ENCODE results near the gene OVOL1.
"Not testable (repeated sequence)": the region's sequence is repeated elsewhere in the genome, so short reads cannot be mapped to it uniquely, and the experiment has no call there.

Gene OVOL1

DNA sequence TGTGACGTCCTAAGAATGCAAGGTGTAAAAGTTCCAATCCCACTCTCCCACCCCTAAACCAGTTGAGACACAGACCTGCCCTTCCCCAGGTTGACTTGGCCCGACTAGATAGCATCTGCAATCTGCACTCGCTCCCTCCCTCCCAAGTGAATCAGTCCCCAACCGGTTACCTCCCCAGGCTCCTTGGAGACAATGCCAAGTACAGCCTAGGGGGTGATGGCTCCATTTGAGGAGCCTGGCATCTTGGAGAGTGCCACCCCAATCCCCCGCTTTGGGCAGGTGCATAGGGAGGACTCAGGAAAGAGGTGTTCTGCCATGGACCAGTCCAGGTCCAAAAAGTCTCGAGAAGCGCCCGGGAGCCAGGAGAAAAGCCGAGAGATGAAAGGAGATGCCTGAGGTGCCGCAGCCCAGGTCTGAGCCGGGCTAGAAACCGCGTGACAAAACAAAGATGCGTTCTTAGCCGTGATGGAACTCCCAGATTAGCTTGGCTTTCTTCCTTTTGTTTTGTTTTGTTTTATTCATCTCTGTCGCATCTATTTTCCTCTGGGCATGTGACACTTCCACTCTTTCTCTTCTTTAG lies 28.2 kb downstream of the OVOL1 start:
- no peak for DNase-seq (ENCODE audit: low read depth)

DNA sequence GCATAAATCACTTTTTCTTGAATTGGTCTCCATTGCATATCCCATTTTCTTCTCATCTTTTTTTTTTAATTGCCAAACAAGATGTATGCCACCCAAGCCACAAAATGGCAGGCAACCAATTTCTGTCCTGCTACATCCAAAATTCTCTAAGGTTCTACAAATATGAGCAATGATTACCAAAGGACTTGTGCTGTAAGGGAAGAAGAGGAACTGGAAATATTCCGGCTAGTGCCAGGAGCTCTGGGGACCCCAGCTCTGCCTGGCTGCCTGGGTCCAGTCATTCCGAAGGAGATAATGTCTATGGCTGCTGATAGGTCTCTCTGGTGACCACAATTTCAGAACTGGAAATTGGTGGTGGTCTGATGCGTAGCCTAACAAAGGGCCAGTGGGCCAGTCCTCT lies 29.8 kb downstream of the OVOL1 start:
- no peak for DNase-seq (ENCODE audit: low read depth)

DNA sequence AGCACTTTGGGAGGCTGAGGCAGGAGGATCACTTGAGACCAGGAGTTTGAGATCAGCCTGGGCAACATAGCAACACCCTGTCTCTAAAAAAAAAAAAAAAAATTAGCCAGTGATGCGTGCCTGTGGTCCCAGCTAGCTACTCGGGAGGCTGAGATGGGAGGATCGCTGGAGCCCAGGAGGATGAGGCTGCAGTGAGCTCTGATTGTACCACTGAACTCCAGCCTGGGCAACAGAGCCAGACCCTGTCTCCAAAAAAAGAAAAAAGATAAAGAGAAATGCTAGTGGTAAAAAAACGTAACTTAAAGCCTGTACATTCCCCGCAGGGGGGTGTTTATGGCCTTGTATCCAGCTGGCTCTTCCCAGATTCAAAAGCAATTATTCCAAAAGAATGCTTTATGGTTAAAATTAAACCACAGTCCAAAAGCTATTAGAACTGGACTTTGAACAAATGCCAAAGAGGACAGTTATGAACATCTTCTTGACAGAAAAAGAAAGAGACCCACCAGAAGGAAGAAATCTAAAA lies 30.5 kb downstream of the OVOL1 start:
- no peak for DNase-seq (ENCODE audit: low read depth)

DNA sequence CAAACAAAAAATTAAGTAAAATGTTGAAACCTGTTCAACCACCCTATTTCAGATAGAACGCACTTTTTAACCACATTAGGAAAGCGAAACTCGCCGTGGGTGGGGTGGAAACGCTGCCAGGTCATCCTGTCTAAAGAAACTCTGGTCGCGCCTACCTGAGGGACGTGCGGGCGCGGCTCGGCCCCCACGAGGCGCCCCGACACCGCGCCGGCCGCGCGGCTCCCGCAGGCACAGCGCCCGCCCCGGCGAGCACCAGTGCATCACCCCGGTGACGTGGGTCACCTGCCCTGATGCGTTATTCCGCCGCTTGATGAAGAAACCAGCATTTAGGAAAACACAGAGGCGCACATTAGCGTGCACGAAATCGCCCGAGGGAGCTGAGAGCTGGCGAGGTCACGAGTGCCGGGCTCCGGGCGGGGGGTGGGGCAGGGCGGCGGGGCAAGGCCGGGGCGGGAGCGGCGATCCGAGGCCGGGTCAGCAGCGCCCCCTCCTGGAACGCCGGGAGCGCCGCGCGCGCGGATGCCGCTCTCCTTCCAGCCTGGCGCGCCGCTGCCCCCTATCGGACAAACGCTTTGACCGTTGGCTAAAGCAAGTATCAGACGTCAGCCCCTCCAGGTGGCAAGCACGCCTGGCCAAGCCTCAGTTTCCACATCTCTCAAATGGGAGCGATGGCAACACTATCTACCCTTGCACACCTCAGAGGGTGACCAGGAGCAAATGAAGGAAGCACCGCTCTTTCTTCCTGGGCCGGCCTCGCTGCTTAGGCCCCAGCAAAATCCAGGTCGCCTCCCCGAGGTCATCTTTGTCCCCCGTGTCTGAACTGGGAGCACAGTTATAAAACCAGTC lies 31.2 kb downstream of the OVOL1 start:
- peak; percentile 67 for DNase-seq (ENCODE audit: low read depth)

DNA sequence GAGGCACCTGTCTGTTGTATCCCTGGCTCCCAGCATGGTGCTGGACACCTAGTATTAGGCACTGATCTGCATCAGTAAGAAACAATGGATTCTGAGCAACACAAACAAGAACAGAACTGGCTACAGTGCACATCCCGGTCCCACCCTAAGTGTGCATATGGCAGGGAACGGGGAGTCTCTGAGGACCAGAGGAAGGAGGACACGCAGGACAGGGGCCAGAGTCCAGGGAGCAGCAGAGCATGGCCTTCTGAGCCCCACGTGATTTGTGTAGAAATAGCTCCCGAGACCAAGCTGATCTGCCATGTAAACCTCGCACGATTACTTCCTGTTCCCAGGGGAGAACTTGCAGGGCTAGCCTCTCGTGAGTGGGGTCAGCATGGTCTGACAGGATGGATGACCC lies 34.2 kb downstream of the OVOL1 start:
- DNase-seq (ENCODE audit: low read depth), result no peak

DNA sequence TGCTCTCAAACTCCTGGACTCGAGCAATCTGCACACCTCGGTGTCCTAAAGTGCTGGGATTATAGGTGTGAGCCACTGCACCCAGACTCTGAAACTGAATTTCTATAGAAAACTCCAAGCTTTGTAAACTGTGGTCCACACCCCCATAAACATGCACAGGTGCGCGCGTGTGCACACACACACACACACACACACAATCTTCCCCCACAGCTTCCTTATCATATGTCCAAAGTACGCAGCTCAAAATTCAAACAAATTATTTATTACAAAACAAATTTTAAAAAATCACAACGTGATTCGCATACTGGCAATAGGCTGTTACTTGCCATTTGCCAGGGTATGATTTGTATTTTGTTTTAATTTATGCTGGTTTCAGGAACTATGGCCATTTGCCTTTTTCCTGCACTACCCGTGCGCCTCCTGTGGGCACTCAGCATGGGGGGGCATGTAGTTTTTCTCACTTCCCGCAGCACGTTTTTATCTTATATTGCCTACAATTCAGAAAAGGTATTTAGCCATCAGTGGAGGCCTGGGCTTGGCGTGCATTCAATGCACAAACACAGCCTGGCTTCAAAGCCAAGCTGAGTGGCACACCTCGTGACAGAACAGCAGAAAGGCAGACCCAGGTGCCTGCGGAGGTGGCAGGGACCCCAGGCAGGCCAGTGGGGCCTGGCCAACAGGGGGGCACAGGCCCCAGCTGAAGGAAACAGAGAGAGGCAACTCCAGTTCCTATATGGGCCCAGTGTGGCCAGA lies 36.1 kb downstream of the OVOL1 start:
- DNase-seq (ENCODE audit: low read depth), result no peak

DNA sequence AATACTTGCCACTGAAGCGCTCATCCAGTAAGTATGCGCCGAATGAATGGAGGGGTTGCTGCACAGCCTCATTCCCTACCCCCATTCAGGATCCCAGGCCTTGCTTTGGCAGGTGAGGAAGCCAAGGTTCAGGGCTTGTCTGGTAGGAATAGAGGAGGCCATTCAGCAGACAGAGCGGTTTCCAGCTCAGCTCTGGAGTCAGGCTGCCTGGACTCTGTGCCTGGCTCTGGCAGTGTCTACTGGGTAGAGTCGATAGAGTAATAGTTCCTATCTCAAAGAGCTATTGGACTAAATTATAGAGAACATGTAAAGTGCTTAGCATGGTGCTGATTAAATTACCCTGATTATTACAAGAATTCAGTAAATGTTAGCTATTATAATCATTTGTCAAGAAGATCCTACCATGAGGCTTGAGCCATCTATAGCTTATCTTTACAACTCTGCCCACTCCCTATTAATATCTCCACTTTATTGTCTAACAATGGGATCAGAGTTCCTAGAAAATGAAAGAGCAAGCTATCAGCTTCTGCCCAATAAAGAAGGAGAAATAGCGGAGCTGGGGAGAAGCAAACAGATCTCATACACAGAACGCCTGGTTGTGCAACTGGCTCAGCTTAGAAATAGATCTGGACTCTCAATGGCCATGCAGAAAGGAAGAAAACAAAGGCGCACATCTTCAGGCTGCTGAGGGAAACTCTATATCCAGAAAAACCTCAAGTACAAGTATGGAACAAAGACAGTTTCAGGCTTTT lies 40.3 kb downstream of the OVOL1 start:
- DNase-seq (ENCODE audit: low read depth), result no peak

DNA sequence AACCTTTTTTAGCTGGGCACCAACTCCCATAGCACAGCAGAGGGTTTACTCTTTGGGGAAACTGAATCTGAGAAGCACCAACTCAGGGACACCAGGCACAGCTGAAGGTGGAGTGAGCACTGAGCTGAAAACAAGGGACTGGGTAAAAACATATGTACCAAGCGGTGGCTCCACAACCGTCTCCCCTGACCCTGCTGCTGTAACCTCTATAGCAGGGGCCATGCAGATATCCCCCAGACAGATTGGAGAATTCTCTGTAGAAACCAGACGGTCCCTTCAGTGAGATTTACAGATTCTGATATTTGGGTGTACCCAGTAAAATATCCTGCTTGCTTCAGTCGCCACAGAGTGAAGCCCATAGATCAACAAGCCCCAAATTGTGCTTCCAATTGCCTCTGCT lies 42.6 kb downstream of the OVOL1 start:
- no peak for DNase-seq (ENCODE audit: low read depth)

DNA sequence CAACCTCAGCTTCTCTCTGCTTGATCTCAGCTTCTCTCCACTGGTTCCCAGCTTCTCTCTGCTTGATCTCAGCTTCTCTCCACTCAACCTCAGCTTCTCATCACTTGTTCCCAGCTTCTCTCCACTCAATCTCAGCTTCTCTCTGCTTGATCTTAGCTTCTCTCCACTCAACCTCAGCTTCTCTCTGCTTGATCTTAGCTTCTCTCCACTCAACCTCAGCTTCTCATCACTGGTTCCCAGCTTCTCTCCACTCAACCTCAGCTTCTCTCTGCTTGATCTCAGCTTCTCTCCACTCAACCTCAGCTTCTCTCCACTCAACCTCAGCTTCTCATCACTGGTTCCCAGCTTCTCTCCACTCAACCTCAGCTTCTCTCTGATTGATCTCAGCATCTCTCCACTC lies 45.4 kb downstream of the OVOL1 start:
- DNase-seq (ENCODE audit: low read depth), result not testable (repeated sequence)

DNA sequence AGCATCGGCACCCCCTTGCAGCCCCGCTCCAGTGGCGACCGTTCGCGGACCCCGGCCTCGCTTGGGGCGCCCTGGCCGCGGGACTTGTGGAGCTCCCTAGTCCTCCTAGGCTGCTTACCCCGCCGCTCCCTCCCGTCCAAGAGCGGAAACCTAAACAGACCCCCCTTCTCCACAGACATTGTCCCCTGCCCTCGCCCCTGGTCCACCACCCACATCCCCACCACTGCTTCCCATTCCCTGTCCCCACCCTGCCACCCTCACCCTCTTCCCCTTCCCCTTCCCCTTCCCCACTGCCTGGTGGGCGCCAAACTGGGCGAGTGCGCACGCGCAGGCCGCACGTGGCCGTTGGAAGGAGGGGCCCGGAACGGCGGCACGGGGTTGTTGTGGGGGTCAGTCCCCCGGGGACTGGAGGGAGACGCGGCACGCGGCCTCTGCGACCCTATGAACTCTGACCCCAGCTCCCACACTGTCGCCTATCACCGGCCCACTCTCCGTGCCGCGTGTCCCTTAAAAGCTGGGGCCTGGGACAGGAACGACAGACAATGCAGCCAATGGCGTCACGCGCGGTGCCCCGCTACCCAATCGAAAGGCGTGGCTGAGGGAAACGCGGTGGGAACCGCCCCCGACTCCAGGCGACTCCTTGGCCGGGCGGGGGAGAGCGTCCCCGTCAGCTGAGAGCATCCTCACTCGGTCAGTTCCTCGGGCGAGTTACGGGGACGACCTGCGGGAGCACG lies 46.6 kb downstream of the OVOL1 start, which contains the start of gene SNX32:
Gene SNX32, plus strand, starts transcription at position 667 of the 734 bp plus-strand sequence. CDS start 103 bp downstream, outside the sequence.
- DNase-seq (ENCODE audit: low read depth), result peak; percentile 90

DNA sequence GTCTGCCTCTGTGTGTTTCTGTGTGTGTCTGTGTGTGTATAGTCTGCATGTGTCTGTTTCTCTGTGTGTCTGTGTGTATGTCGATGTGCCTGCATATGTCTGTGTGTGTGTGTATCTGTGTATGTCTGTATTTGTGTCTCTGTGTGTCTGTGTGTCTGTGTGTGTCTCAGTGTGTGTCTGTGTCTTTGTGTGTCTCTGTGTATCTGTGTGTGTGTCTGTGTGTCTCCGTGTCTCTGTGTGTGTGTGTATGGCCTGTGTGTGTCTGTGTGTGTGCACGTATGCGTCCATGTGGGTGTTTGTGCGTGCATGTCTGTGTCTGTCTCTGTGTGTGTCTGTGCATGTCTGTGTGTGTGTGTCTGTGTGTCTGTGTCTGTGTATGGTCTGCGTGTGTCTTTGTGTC lies 47.3 kb downstream of the OVOL1 start:
- no peak for DNase-seq (ENCODE audit: low read depth)

DNA sequence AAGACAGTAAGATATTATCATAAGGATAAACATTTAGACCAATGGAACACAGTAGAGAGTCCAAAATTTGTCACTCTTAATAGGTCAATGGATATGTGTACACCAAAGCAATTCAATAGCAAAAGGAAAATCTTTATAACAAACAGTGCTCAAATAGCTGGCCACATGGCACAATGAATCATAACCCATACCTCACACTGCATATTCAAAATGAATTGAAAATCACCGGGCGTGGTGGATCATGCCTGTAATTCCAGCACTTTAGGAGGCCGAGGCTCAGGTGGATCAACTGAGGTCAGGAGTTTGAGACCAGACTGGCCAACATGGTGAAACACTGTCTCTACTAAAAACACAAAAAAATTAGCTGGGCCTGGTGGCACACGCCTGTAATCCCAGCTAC lies 55.3 kb downstream of the OVOL1 start:
- DNase-seq (ENCODE audit: low read depth), result no peak

DNA sequence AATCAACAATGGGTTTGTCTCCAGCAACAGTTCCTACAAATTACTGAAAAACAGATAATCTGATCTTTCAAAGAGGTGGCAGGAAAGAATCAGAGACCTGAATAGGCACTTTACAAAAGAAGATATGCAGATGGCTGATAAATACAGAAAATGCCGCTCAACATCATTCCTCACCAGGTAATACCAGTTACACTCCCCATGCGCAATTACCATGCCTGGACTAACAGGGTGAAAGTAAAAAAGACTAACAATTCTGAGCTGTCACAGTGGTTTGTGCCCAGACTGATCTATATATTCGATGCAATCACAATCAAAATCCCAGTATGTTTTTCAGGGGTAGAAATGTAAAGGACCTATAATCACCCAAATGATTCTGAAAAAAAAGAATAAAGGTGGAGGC lies 56.9 kb downstream of the OVOL1 start:
- no peak for DNase-seq (ENCODE audit: low read depth)

DNA sequence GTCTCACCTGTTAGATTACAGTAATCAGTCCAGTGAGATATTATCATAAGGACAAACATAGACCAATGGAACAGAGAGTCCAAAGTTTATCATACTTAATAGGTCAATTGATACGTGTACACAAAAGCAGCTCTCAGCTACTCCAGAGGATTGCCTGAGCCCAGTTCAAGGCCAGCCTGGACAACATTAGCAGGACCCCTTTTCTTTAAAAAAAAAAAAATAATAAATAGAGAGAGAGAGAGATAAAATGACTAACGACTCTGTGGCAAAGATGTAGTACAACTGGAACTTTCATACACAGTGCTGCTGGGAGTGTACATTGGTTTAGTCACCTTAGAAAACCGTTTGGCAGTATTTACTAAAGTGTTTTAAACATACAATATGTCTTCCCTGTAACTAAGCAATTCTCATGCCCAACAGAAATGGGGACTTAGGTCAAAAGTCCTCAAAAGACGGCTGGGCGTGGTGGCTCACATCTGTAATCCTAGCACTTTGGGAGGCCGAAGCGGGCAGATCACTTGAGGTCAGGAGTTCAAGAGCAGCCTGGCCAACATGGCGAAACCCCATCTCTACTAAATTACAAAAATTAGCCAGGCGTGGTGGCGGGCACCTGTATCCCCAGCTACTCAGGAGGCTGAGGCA lies 57.5 kb downstream of the OVOL1 start:
- no peak for DNase-seq (ENCODE audit: low read depth)

All from HS-27A (cell line).